SK-N-SH treated with all-trans-retinoic acid at 6 μM for 48 hours (cell line): ENCODE measurements around the gene FNDC1.

Source experiments
- ATAC-seq: fragments of 200-7000 bp; cut with Tn5 transposase; 3 replicates; pipeline ENCODE4 v1.9.1; 2020; ENCODE audit warnings: mild to moderate bottlenecking, moderate library complexity
- ARNTL ChIP-seq: fragments of 450-650 bp; formaldehyde crosslinking; IDR thresholded peaks from 2 replicates; pipeline ENCODE4 v1.5.0; 2020; ENCODE audit warnings: low read depth, mild to moderate bottlenecking, moderate library complexity, borderline replicate concordance
- BACH2 ChIP-seq: fragments of 250-450 bp; sonication (Bioruptor Pico); IDR thresholded peaks from 2 replicates; pipeline ENCODE4 v1.9.0; 2021; ENCODE audit warnings: mild to moderate bottlenecking, borderline replicate concordance
- CSDC2 ChIP-seq: fragments of 250-450 bp; sonication (Bioruptor Pico); IDR thresholded peaks from 2 replicates; pipeline ENCODE4 v1.5.0; 2020; ENCODE audit warnings: mild to moderate bottlenecking, moderate library complexity
- ESRRG ChIP-seq: fragments of 250-450 bp; sonication (Bioruptor Pico); IDR thresholded peaks from 2 replicates; pipeline ENCODE4 v1.6.1; 2021; ENCODE audit warnings: mild to moderate bottlenecking
- GLIS3 ChIP-seq: fragments of 250-450 bp; sonication (Bioruptor Pico); IDR thresholded peaks from 2 replicates; pipeline ENCODE4 v1.5.0; 2020; ENCODE audit warnings: mild to moderate bottlenecking, moderate library complexity
- ISL1 ChIP-seq: fragments of 250-450 bp; sonication (Bioruptor Pico); IDR thresholded peaks from 2 replicates; pipeline ENCODE4 v2.1.2; 2022; ENCODE audit warnings: mild to moderate bottlenecking, moderate library complexity
- OSR1 ChIP-seq: fragments of 250-450 bp; sonication (Bioruptor Pico); IDR thresholded peaks from 2 replicates; pipeline ENCODE4 v1.8.0; 2022; ENCODE audit warnings: moderate library complexity, mild to moderate bottlenecking, inconsistent platforms
- RARB ChIP-seq: fragments of 250-450 bp; sonication (Bioruptor Pico); IDR thresholded peaks from 2 replicates; pipeline ENCODE4 v1.8.0; 2021; ENCODE audit warnings: mild to moderate bottlenecking, moderate library complexity
- SNAI2 ChIP-seq: fragments of 250-450 bp; sonication (Bioruptor Pico); IDR thresholded peaks from 2 replicates; pipeline ENCODE4 v1.5.0; 2020; ENCODE audit warnings: mild to moderate bottlenecking, moderate library complexity
- TCF4 ChIP-seq: fragments of 250-450 bp; sonication (Bioruptor Pico); IDR thresholded peaks from 2 replicates; pipeline ENCODE4 v1.8.0; 2021; ENCODE audit warnings: mild to moderate bottlenecking, moderate library complexity, borderline replicate concordance
- TOX ChIP-seq: fragments of 250-450 bp; sonication (Bioruptor Pico); IDR thresholded peaks from 2 replicates; pipeline ENCODE4 v1.8.0; 2021; ENCODE audit warnings: mild to moderate bottlenecking, moderate library complexity, borderline replicate concordance
- ZC3H10 ChIP-seq: fragments of 250-450 bp; sonication (Bioruptor Pico); IDR thresholded peaks from 2 replicates; pipeline ENCODE4 v1.5.1; 2021; ENCODE audit warnings: mild to moderate bottlenecking, moderate library complexity
- ZFP3 ChIP-seq: fragments of 250-450 bp; sonication (Bioruptor Pico); IDR thresholded peaks from 2 replicates; pipeline ENCODE4 v1.5.0; 2020; ENCODE audit warnings: mild to moderate bottlenecking, moderate library complexity
- ZFP30 ChIP-seq: fragments of 450-650 bp; formaldehyde crosslinking; IDR thresholded peaks from 2 replicates; pipeline ENCODE4 v1.5.0; 2022; ENCODE audit warnings: mild to moderate bottlenecking, moderate library complexity
- ZNF70 ChIP-seq: fragments of 450-650 bp; formaldehyde crosslinking; IDR thresholded peaks from 2 replicates; pipeline ENCODE4 v1.5.0; 2020; ENCODE audit warnings: mild to moderate bottlenecking, moderate library complexity
- ZNF8 ChIP-seq: fragments of 450-650 bp; formaldehyde crosslinking; IDR thresholded peaks from 2 replicates; pipeline ENCODE4 v1.5.0; 2020; ENCODE audit warnings: mild to moderate bottlenecking, moderate library complexity
- TF ChIP-seq, protein P1 (sequence below): fragments of 250-450 bp; sonication (Bioruptor Pico); IDR thresholded peaks from 2 replicates; pipeline ENCODE4 v1.8.0; 2020; ENCODE audit warnings: mild to moderate bottlenecking, moderate library complexity, borderline replicate concordance
- TF ChIP-seq, protein P2 (sequence below): fragments of 250-450 bp; sonication (Bioruptor Pico); IDR thresholded peaks from 2 replicates; pipeline ENCODE4 v1.5.1; 2020; ENCODE audit warnings: low read depth, mild to moderate bottlenecking, moderate library complexity
- TF ChIP-seq, protein P3 (sequence below): fragments of 250-450 bp; sonication (Bioruptor Pico); IDR thresholded peaks from 2 replicates; pipeline ENCODE4 v1.5.1; 2021; ENCODE audit warnings: mild to moderate bottlenecking, moderate library complexity
- TF ChIP-seq, protein P4 (sequence below): fragments of 250-450 bp; sonication (Bioruptor Pico); IDR thresholded peaks from 2 replicates; pipeline ENCODE4 v1.5.0; 2020; ENCODE audit warnings: mild to moderate bottlenecking, moderate library complexity
- TF ChIP-seq, protein P5 (sequence below): fragments of 250-450 bp; sonication (Bioruptor Pico); IDR thresholded peaks from 2 replicates; pipeline ENCODE4 v1.8.0; 2021; ENCODE audit warnings: low read depth, mild to moderate bottlenecking, moderate library complexity, borderline replicate concordance

FNDC1 gene

DNA sequence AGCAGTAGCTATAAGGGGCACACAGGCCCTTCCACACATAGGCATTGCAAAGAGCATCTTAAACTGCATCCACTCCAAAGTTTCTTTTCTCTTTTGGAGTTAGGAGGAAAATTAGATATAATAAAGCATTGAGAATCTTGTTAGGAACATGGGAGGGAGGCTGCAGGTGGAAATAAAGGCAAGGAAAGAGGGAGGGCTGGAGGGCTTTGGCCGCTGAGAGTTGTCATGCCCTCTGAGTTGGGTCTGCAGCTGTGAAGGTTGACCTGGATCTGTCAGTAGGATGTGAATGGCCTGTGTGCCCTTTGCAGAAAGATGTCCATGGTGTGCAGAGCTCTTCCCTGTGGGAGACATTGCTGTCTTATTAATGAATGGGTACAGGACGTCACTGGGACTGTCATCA is 134.0 kb downstream of the FNDC1 start:
- TF ChIP-seq, protein P1, sequence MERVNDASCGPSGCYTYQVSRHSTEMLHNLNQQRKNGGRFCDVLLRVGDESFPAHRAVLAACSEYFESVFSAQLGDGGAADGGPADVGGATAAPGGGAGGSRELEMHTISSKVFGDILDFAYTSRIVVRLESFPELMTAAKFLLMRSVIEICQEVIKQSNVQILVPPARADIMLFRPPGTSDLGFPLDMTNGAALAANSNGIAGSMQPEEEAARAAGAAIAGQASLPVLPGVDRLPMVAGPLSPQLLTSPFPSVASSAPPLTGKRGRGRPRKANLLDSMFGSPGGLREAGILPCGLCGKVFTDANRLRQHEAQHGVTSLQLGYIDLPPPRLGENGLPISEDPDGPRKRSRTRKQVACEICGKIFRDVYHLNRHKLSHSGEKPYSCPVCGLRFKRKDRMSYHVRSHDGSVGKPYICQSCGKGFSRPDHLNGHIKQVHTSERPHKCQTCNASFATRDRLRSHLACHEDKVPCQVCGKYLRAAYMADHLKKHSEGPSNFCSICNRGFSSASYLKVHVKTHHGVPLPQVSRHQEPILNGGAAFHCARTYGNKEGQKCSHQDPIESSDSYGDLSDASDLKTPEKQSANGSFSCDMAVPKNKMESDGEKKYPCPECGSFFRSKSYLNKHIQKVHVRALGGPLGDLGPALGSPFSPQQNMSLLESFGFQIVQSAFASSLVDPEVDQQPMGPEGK, result no peak
- TF ChIP-seq ZFP3 (CRISPR knock-in tag), result no peak
- no peak for TF ChIP-seq GLIS3
- no peak for TF ChIP-seq SNAI2
- TF ChIP-seq CSDC2 (CRISPR knock-in tag), result no peak
- no peak for TF ChIP-seq ZC3H10 (CRISPR knock-in tag)
- TF ChIP-seq, protein P2, sequence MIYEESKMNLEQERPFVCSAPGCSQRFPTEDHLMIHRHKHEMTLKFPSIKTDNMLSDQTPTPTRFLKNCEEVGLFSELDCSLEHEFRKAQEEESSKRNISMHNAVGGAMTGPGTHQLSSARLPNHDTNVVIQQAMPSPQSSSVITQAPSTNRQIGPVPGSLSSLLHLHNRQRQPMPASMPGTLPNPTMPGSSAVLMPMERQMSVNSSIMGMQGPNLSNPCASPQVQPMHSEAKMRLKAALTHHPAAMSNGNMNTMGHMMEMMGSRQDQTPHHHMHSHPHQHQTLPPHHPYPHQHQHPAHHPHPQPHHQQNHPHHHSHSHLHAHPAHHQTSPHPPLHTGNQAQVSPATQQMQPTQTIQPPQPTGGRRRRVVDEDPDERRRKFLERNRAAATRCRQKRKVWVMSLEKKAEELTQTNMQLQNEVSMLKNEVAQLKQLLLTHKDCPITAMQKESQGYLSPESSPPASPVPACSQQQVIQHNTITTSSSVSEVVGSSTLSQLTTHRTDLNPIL (CRISPR knock-in tag), result no peak
- TF ChIP-seq ISL1 (CRISPR knock-in tag), result no peak
- no peak for TF ChIP-seq TCF4
- no peak for TF ChIP-seq OSR1 (CRISPR knock-in tag)
- TF ChIP-seq, protein P3, sequence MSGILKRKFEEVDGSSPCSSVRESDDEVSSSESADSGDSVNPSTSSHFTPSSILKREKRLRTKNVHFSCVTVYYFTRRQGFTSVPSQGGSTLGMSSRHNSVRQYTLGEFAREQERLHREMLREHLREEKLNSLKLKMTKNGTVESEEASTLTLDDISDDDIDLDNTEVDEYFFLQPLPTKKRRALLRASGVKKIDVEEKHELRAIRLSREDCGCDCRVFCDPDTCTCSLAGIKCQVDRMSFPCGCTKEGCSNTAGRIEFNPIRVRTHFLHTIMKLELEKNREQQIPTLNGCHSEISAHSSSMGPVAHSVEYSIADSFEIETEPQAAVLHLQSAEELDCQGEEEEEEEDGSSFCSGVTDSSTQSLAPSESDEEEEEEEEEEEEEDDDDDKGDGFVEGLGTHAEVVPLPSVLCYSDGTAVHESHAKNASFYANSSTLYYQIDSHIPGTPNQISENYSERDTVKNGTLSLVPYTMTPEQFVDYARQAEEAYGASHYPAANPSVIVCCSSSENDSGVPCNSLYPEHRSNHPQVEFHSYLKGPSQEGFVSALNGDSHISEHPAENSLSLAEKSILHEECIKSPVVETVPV (CRISPR knock-in tag), result no peak
- TF ChIP-seq, protein P4, sequence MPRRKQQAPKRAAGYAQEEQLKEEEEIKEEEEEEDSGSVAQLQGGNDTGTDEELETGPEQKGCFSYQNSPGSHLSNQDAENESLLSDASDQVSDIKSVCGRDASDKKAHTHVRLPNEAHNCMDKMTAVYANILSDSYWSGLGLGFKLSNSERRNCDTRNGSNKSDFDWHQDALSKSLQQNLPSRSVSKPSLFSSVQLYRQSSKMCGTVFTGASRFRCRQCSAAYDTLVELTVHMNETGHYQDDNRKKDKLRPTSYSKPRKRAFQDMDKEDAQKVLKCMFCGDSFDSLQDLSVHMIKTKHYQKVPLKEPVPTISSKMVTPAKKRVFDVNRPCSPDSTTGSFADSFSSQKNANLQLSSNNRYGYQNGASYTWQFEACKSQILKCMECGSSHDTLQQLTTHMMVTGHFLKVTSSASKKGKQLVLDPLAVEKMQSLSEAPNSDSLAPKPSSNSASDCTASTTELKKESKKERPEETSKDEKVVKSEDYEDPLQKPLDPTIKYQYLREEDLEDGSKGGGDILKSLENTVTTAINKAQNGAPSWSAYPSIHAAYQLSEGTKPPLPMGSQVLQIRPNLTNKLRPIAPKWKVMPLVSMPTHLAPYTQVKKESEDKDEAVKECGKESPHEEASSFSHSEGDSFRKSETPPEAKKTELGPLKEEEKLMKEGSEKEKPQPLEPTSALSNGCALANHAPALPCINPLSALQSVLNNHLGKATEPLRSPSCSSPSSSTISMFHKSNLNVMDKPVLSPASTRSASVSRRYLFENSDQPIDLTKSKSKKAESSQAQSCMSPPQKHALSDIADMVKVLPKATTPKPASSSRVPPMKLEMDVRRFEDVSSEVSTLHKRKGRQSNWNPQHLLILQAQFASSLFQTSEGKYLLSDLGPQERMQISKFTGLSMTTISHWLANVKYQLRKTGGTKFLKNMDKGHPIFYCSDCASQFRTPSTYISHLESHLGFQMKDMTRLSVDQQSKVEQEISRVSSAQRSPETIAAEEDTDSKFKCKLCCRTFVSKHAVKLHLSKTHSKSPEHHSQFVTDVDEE (CRISPR knock-in tag), result no peak
- TF ChIP-seq ZNF70, result no peak
- TF ChIP-seq BACH2 (CRISPR knock-in tag), result no peak
- TF ChIP-seq RARB (CRISPR knock-in tag), result no peak
- TF ChIP-seq, protein P5, sequence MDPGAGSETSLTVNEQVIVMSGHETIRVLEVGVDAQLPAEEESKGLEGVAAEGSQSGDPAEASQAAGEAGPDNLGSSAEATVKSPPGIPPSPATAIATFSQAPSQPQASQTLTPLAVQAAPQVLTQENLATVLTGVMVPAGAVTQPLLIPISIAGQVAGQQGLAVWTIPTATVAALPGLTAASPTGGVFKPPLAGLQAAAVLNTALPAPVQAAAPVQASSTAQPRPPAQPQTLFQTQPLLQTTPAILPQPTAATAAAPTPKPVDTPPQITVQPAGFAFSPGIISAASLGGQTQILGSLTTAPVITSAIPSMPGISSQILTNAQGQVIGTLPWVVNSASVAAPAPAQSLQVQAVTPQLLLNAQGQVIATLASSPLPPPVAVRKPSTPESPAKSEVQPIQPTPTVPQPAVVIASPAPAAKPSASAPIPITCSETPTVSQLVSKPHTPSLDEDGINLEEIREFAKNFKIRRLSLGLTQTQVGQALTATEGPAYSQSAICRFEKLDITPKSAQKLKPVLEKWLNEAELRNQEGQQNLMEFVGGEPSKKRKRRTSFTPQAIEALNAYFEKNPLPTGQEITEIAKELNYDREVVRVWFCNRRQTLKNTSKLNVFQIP, result no peak
- TF ChIP-seq TOX (CRISPR knock-in tag), result no peak
- ATAC-seq, result no peak

DNA sequence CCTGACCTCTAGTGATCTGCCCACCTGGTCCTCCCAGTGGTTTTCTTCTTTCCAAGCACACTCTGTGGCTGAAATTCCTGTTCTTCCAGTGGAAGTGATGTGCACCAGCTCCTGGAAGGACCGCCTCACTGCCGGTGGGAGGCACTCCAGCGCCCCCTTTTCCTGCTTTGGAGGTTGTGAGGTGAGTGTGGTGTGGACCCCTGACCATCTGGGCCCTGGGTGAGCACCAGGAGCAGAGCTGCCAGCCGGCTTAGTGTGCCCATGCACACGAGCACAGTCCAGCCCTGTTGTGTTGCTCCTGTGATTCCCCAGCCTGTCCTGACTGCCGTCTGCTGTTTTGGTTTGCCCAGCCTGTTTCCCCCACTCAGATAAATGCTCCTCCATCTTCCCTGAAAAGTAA is 134.6 kb downstream of the FNDC1 start:
- ATAC-seq, result no peak
- no peak for TF ChIP-seq GLIS3

DNA sequence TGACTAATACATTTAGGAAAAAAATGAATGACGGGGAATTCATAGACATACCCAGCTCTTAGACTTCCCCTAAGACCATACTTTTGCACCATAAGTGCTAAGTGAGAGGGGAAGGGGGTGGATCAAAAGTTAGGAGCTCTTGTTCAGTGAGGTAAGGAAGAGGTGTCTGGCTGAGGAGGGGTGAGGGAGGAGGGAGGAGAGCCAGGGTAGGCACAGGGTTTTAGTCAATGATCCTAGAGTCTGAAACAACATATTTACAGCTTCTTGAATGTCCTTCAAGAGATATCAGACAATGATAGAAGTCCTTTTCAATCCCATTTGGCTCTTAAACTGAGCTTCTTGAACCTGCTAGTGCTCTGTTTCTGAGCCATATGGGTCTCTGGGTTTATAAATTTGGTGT is 135.4 kb downstream of the FNDC1 start:
- no peak for ATAC-seq
- no peak for TF ChIP-seq ZNF8 (CRISPR knock-in tag)
- TF ChIP-seq, protein P4 (CRISPR knock-in tag), result no peak
- TF ChIP-seq ZC3H10 (CRISPR knock-in tag), result no peak
- no peak for TF ChIP-seq ISL1 (CRISPR knock-in tag)
- TF ChIP-seq, protein P2 (CRISPR knock-in tag), result no peak
- no peak for TF ChIP-seq ZFP30
- TF ChIP-seq CSDC2 (CRISPR knock-in tag), result no peak
- no peak for TF ChIP-seq ARNTL (CRISPR knock-in tag)
- TF ChIP-seq, protein P1, result no peak
- TF ChIP-seq ZNF70, result no peak
- TF ChIP-seq RARB (CRISPR knock-in tag), result no peak
- TF ChIP-seq BACH2 (CRISPR knock-in tag), result no peak
- no peak for TF ChIP-seq ZFP3 (CRISPR knock-in tag)
- TF ChIP-seq GLIS3, result no peak
- no peak for TF ChIP-seq ESRRG (CRISPR knock-in tag)
- no peak for TF ChIP-seq SNAI2
